ENCODE results near the gene MACROD2. TPM values are rescaled to one million over a fixed set of nuclear protein-coding genes. Genes with fewer than 3 reads are reported as not detected.

Gene MACROD2
- total RNA-seq, 1 experiment from 2014 or later, result 3.7 TPM

DNA sequence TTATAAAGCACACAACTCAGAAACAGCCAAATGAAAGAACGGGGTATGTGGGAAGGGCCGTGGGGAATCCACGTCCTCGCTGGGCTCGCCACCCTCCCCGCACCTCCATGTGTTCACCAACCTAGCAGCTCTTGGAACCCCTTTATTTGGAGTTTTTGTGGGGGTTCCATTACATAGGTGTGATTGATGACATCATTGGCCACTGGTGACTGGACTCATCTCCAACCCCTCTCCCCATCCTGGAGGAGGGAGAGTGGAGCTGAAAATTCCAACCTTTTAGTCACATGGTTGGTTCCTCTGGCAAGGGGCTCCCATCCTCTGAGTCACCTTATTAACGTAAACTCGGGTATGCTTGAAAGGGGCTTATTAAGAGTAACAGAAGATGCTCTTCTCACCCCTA is 934.1 kb downstream of the MACROD2 start (continued):
- no peak for TF ChIP-seq EZH2 (IDR thresholded peaks at IDR 0.05)

DNA sequence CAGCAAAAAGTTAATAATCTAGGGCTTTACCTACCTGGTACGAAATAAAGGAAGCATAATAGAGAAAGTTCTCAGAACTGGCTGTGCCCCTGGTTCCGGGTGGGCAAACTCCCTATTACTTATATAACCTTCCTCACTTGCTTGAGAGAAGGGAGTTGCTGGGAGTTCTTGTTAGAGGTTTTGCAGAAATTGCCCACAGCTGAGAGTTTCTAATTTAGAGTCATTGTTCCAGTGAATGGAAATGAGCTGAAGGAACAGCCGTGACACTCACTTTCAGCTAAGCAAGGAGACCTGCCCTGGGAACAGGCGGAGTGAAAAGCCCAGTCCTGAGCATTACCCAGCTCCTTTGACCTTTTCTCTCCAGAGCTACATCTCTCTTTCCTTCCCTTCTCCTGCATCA is 936.7 kb downstream of the MACROD2 start:
- Histone ChIP-seq H3K4me3 (replicated peaks in 1 of 2; ENCODE audit: low read depth in 1 of 2, low read length in 2 of 2) (no peak overlapping the region), H3K4me2 (ENCODE audit: low read length) (no peak overlapping the region), H3K36me3 (ENCODE audit: control insufficient read depth in 1 of 2, insufficient read depth in 2 of 2, low read length in 2 of 2) (no peaks in the 10 kb centered on the region), H3K79me2 (ENCODE audit: insufficient read depth, low read length) (no peaks in the 10 kb centered on the region), H2AFZ (ENCODE audit: low read depth, low read length, poor library complexity, severe bottlenecking) (no peak overlapping the region), H3K27me3 (ENCODE audit: insufficient read depth, low read length) (no peaks in the 10 kb centered on the region), H3K9me3 (ENCODE audit: control insufficient read depth in 1 of 2, insufficient read depth in 1 of 2, low read depth in 1 of 2, low read length in 2 of 2) (no peaks in the 10 kb centered on the region), H3K9ac (ENCODE audit: low read length) (no peak overlapping the region), H3K27ac (ENCODE audit: low read depth, low read length) (no peak overlapping the region), H3K9me2 (ENCODE audit: insufficient read depth) (no peaks in the 10 kb centered on the region), H3K4me1 (ENCODE audit: control insufficient read depth in 1 of 2, insufficient read depth in 2 of 2, low read length in 2 of 2) (no peaks in the 10 kb centered on the region), H4K20me1 (ENCODE audit: insufficient read depth) (no peaks in the 10 kb centered on the region)
- ATAC-seq (no peak), DNase-seq (ENCODE audit: low read depth, low spot score) (no peak)
- TF ChIP-seq CEBPB (IDR thresholded peaks at IDR 0.05; ENCODE audit: low read depth) (no peak), REST (IDR thresholded peaks at IDR 0.05; ENCODE audit: low read depth) (no peak), ZNF274 (IDR thresholded peaks at IDR 0.05; ENCODE audit: low read depth, low read length) (no peak), EGR1 (IDR thresholded peaks at IDR 0.05; ENCODE audit: low read depth) (no peak), FOSL1 (IDR thresholded peaks at IDR 0.05; ENCODE audit: low read depth) (no peak), YY1 (IDR thresholded peaks at IDR 0.05; ENCODE audit: extremely low read depth, insufficient replicate concordance, low read depth, low read length) (no peak), CBX3 (IDR thresholded peaks at IDR 0.05; ENCODE audit: low read depth) (no peak)
- TF ChIP-seq, protein P1, sequence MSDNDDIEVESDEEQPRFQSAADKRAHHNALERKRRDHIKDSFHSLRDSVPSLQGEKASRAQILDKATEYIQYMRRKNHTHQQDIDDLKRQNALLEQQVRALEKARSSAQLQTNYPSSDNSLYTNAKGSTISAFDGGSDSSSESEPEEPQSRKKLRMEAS (IDR thresholded peaks at IDR 0.05), result no peak
- ChIA-PET POLR2A (no interaction called here), RAD21 (ENCODE audit: low non-redundant PET in 1 of 2, low total read pairs in 2 of 2, uncharacterized antibody in 2 of 2, unreplicated experiment in 2 of 2) (no interaction called here), CTCF (no interaction called here)
- BruUV-seq (replicated peaks), result no TSS peak
- intact Hi-C loops (cut with micrococcal nuclease), result no loop called here

All from HCT116 (cell line).